Islet of Langerhans (tissue), 1 donor: Measurements from ENCODE around the gene RAB40B.

ENCODE experiments used
- FAIRE-seq: peaks from one replicate; lab custom pipeline; 2011; peaks lifted over from hg19 to GRCh38; lab: Jason Lieb, UNC

RAB40B gene

DNA sequence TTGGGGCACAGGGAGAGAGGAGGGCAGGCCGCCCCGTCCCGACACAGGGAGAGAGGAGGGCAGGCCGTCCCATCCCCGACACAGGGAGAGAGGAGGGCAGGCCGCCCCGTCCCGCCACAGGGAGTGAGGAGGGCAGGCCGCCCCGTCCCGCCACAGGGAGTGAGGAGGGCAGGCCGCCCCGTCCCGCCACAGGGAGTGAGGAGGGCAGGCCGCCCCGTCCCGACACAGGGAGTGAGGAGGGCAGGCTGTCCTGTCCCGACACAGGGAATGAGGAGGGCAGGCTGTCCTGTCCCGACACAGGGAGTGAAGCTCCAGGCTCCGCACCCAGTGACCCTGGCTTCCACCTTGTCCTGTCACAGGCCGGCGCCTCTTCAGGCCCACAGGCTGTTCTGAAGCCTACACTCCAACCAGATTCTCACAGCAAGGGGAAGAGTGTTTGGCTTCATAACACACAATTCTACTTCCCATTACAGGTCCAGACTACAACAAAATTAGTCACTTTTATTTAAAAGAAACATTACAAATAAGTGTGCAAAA, 84.3 kb downstream of the RAB40B start:
- no peak for FAIRE-seq

DNA sequence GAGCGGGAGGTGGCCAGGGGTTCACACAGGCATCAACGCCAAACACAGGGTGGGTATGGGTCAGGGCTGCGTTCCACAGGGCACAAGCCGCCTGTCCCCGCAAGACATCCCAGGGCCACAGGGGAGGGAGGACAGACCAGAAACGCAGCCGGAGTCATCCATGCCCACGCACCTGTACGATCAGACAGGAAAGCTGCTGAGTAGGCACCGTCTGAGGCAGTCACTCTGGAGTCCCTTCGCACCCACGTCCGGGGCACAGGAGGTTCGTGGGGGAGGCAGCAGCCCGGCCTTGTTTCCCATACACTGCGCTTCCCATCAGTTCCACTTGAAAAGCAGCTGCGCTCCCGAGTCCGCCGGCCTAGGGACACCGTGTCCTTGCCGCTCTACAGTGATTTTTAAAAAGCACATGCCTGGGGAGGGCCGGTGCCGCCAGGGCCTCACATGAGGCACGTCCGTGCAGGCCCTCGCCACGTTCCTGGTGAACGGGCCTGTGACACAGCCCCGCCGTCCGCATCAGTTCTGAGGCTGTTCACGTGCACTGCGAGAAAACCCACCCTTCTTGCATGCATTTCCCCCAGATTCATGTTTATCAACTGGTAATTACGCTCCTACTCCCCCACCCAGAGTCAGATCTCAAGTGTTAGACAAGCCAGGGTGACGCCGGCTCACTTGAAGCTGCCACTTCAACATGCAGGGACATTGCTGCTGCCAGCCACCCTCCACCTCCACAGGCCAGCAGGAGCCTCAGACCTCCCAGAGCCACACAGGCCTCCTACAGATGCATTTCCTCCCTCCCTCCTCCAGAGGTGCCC, 85.0 kb downstream of the RAB40B start:
- FAIRE-seq = no peak

DNA sequence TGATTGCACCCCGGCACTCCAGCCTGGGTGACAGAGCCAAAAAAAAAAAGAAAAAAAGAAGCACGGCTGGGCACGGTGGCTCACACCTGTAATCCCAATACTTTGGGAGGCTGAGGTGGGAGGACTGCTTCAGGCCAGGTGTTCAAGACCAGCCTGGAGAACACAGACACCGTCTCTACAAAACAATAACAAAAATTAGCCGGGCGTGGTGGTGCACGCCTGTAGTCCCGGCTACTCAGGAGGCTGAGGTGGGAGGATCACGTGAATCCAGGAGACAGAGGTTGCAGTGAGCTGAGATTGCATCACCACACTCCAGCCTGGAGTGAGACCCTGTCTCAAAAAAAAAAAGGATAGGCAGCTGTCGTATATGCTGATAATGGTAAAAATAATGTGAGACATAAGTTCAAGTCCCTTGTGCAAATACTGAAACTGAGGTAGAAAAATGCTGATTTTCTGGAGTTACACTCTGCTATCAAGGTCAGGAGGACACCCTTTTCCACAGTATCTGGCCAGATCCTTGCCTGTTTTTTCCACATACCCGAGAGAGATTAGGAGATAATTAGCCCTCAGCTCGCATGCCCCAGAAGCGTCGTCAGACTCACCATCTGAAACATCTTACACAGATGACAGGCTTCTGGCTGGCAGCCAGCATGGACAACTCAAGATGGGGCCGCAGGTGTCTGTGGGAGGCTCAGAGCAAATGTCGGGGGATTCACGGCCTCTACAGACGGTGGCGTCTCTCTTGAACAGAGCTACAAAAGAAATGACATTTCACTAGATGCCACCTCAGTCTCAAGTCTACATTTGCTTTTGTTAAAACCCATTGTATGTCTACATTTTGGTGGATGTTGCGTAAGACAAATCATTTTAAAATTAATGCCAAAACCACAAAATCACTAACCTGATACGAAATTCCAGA, 87.1 kb downstream of the RAB40B start:
- no peak for FAIRE-seq

DNA sequence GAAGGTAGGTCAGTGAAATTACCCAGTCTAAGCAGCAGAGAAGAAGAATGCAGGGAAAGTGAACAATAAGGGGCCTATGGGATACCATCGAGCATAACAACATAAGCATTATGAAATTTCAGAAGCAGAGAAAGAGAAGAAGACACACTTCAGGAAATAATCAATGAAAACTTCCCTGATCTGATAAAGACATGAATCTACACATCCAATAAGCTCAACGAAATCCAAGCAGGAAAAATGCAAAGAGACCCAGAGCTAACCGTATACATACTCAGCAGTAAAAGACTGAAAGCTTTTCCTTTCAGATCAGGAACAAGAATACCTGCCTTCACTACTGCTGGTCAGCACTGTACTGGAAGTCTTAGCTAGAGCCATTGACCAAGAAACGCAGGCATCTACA, 88.8 kb downstream of the RAB40B start:
- FAIRE-seq = no peak

DNA sequence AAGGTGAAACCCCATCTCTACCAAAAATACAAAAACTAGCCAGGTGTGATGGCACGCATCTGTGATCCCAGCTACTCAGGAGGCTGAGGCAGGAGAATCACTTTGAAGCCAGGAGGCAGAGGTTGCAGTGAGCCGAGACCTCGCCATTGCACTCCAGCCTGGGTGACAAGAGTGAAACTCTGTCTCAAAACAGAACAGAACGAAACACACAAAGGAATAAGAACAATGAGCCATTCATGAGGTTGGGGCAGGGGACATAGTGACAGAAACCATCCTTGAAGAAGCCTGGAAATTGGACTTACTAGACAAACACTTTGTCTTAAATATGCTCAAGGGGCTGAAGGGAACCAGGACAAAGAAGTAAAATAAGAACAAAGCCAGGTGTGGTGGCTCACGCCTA, 89.7 kb downstream of the RAB40B start:
- no peak for FAIRE-seq

DNA sequence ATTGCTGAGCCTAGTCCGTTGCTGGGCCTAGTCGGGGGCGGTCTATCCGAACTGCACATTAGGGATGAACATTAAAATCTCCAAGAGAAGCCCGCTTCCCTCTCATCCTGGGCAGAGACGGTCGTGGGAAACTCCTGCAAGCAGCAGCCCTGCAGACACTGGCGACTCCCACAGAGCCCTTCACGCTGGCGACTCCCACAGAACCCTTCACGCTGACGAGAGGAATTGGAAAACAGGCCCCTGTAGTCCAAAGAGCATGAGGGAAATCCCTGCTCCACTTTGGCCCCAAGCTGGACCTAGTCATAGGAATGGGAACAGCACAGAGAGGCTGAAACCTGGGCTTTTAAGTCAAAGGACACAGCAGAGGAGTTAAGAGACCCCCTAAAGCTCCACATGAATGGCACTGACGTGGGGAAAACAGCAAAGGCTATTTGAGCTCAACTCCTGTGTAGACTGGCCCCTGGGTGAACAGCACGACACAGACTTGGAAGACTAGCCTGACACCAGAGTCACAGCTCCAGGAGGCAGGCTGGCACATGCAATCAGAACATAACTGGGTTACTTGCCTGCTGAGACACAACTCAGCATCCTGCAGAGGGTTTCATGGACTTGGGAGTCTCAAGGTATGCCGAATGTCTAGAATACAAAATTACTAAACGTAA, 92.4 kb downstream of the RAB40B start:
- FAIRE-seq = no peak
